ENCODE data around the gene NCCRP1.

The NCCRP1 gene

DNA sequence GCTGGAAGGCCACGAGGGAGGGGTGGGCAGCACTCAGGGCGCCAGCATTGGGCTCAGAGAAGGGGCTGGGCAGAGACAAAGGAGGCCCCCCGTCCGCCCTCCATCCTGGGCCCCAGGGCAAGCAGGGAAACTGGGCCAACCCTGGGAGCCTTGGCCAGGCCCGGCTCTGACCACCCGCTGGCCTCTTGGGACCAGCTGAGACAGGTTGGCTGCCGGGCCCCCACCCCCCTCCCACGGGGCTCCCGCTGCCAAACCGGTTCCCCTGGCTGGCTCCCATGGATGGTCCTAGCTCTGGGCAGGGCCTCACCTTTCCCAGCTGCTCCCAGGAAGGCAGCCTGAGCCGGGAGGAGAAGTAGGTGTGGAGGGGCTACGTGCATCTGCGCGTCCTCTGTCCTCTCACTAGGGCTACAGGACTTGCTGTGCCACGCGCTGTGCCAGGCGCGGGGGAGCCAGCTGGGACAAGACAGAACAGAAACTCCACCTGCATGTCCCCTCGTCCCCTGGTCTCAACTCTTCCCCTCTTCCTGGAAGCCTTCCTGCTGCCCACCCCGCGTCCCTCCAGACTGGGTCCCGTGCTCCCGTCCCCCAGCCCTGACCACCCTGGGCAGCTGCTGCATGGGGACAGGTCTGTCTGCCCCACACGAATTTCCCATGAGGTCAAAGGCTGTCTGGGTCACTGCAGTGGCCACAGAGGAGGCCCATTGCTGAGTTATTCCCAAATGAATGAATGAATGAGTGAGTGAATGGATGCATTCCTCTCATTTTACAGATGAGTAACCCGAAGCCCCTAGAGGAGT, 29.1 kb upstream of the NCCRP1 start:
- no peak for TF ChIP-seq GLIS3 (CRISPR knock-in tag; IDR thresholded peaks at IDR 0.05)
- TF ChIP-seq, protein P1, sequence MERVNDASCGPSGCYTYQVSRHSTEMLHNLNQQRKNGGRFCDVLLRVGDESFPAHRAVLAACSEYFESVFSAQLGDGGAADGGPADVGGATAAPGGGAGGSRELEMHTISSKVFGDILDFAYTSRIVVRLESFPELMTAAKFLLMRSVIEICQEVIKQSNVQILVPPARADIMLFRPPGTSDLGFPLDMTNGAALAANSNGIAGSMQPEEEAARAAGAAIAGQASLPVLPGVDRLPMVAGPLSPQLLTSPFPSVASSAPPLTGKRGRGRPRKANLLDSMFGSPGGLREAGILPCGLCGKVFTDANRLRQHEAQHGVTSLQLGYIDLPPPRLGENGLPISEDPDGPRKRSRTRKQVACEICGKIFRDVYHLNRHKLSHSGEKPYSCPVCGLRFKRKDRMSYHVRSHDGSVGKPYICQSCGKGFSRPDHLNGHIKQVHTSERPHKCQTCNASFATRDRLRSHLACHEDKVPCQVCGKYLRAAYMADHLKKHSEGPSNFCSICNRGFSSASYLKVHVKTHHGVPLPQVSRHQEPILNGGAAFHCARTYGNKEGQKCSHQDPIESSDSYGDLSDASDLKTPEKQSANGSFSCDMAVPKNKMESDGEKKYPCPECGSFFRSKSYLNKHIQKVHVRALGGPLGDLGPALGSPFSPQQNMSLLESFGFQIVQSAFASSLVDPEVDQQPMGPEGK (CRISPR knock-in tag; IDR thresholded peaks at IDR 0.05; ENCODE audit: borderline replicate concordance), result no peak
- TF ChIP-seq ZFP30 (CRISPR knock-in tag; IDR thresholded peaks at IDR 0.05), result no peak
- no peak for TF ChIP-seq ESRRG (CRISPR knock-in tag; IDR thresholded peaks at IDR 0.05)
- no peak for TF ChIP-seq CSDC2 (CRISPR knock-in tag; IDR thresholded peaks at IDR 0.05)
- no peak for TF ChIP-seq ZC3H10 (CRISPR knock-in tag; IDR thresholded peaks at IDR 0.05)
- TF ChIP-seq, protein P2, sequence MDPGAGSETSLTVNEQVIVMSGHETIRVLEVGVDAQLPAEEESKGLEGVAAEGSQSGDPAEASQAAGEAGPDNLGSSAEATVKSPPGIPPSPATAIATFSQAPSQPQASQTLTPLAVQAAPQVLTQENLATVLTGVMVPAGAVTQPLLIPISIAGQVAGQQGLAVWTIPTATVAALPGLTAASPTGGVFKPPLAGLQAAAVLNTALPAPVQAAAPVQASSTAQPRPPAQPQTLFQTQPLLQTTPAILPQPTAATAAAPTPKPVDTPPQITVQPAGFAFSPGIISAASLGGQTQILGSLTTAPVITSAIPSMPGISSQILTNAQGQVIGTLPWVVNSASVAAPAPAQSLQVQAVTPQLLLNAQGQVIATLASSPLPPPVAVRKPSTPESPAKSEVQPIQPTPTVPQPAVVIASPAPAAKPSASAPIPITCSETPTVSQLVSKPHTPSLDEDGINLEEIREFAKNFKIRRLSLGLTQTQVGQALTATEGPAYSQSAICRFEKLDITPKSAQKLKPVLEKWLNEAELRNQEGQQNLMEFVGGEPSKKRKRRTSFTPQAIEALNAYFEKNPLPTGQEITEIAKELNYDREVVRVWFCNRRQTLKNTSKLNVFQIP (CRISPR knock-in tag; IDR thresholded peaks at IDR 0.05; ENCODE audit: borderline replicate concordance, low read depth), result no peak
- no peak for TF ChIP-seq ARNTL (CRISPR knock-in tag; IDR thresholded peaks at IDR 0.05; ENCODE audit: borderline replicate concordance, low read depth)
- TF ChIP-seq TSHZ2 (CRISPR knock-in tag; IDR thresholded peaks at IDR 0.05), result no peak
- TF ChIP-seq ZFP3 (CRISPR knock-in tag; IDR thresholded peaks at IDR 0.05), result no peak
- TF ChIP-seq TCF4 (CRISPR knock-in tag; IDR thresholded peaks at IDR 0.05; ENCODE audit: borderline replicate concordance), result no peak
- no peak for TF ChIP-seq TOX (CRISPR knock-in tag; IDR thresholded peaks at IDR 0.05; ENCODE audit: borderline replicate concordance)
- no peak for TF ChIP-seq ZNF8 (CRISPR knock-in tag; IDR thresholded peaks at IDR 0.05)
- TF ChIP-seq ZNF565 (CRISPR knock-in tag; conservative IDR thresholded peaks at IDR 0.05; ENCODE audit: low read depth), result no peak
- TF ChIP-seq PPARA (CRISPR knock-in tag; IDR thresholded peaks at IDR 0.05; ENCODE audit: borderline replicate concordance), result no peak
- no peak for TF ChIP-seq ZNF70 (CRISPR knock-in tag; IDR thresholded peaks at IDR 0.05)
- TF ChIP-seq SNAI2 (CRISPR knock-in tag; IDR thresholded peaks at IDR 0.05), result no peak
- no peak for TF ChIP-seq RARB (CRISPR knock-in tag; IDR thresholded peaks at IDR 0.05)
- TF ChIP-seq CSRNP3 (CRISPR knock-in tag; IDR thresholded peaks at IDR 0.05), result no peak
- no peak for TF ChIP-seq OSR1 (CRISPR knock-in tag; IDR thresholded peaks at IDR 0.05)
- ATAC-seq, result no peak; the same call in 2 of the 3 replicates

- no peak for ATAC-seq
- TF ChIP-seq OSR1 (CRISPR knock-in tag; IDR thresholded peaks at IDR 0.05), result no peak
- TF ChIP-seq PPARA (CRISPR knock-in tag; IDR thresholded peaks at IDR 0.05; ENCODE audit: borderline replicate concordance), result no peak
- TF ChIP-seq ZFP3 (CRISPR knock-in tag; IDR thresholded peaks at IDR 0.05), result no peak
- no peak for TF ChIP-seq ZC3H10 (CRISPR knock-in tag; IDR thresholded peaks at IDR 0.05)
- no peak for TF ChIP-seq TSHZ2 (CRISPR knock-in tag; IDR thresholded peaks at IDR 0.05)
- no peak for TF ChIP-seq RARB (CRISPR knock-in tag; IDR thresholded peaks at IDR 0.05)
- TF ChIP-seq SNAI2 (CRISPR knock-in tag; IDR thresholded peaks at IDR 0.05), result no peak
- TF ChIP-seq ARNTL (CRISPR knock-in tag; IDR thresholded peaks at IDR 0.05; ENCODE audit: borderline replicate concordance, low read depth), result no peak
- TF ChIP-seq ZNF565 (CRISPR knock-in tag; conservative IDR thresholded peaks at IDR 0.05; ENCODE audit: low read depth), result no peak
- TF ChIP-seq ZFP30 (CRISPR knock-in tag; IDR thresholded peaks at IDR 0.05), result no peak
- TF ChIP-seq, protein P2 (CRISPR knock-in tag; IDR thresholded peaks at IDR 0.05; ENCODE audit: borderline replicate concordance, low read depth), result no peak
- no peak for TF ChIP-seq ISL1 (CRISPR knock-in tag; IDR thresholded peaks at IDR 0.05)
- no peak for TF ChIP-seq CSDC2 (CRISPR knock-in tag; IDR thresholded peaks at IDR 0.05)
- TF ChIP-seq BACH2 (CRISPR knock-in tag; IDR thresholded peaks at IDR 0.05; ENCODE audit: borderline replicate concordance), result no peak
- no peak for TF ChIP-seq ZNF70 (CRISPR knock-in tag; IDR thresholded peaks at IDR 0.05)
Observed at GRCh38 chr19:39168258-39169142, 28.3 kb upstream of the NCCRP1 start.

All from SK-N-SH treated with all-trans-retinoic acid at 6 μM for 48 hours (cell line).